Measurements from ENCODE around the gene THADA. TPM values are rescaled to one million over a fixed set of nuclear protein-coding genes. Genes with fewer than 3 reads are reported as not detected.

THADA gene
- total and polyA plus RNA-seq, 2 experiments from 2014 or later: 10.8 to 18.8 TPM

GRCh38 chr2:43226955-43227829, 368.6 kb downstream of the THADA start:
- peak overlapping the region; percentile 100 for H3K27ac ChIP-seq
- H3K4me3 ChIP-seq: peak overlapping the region; percentile 35
- peaks cover 53% of the 10 kb centered on the region for H3K79me2 ChIP-seq
- peaks cover 18% of the 10 kb centered on the region for H3K4me1 ChIP-seq (ENCODE audit: insufficient read depth)
- H3K9me2 ChIP-seq (replicated peaks; ENCODE audit: insufficient read depth): no peaks in the 10 kb centered on the region
- no peaks in the 10 kb centered on the region for H3K36me3 ChIP-seq (replicated peaks; ENCODE audit: insufficient read depth, low read depth)
- peaks cover 33% of the 10 kb centered on the region for H4K20me1 ChIP-seq (ENCODE audit: insufficient read depth, poor library complexity, severe bottlenecking)
- under 1% methylated on average over 57 of the region's 77 CpGs for WGBS (ENCODE audit: low lambda C conversion rate, missing lambda C conversion rate)
- no peaks in the 10 kb centered on the region for H3K9me3 ChIP-seq (ENCODE audit: low read depth)
- peak overlapping the region; percentile 90 for H3K4me2 ChIP-seq
- TF ChIP-seq EZH2phosphoT487 (IDR thresholded peaks at IDR 0.05; ENCODE audit: low read depth, severe bottlenecking, unreplicated experiment) (no peak), EZH2 (IDR thresholded peaks at IDR 0.05; ENCODE audit: borderline replicate concordance) (no peak), CTCF (IDR thresholded peaks at IDR 0.05; ENCODE audit: poor library complexity) (peak; percentile 51)
- peak overlapping the region; percentile 11 for H2AFZ ChIP-seq
- H3K27me3 ChIP-seq: no peaks in the 10 kb centered on the region
- peak; percentile 94 for DNase-seq (ENCODE audit: low spot score)

GRCh38 chr2:43226558-43226954, 369.3 kb downstream of the THADA start, which contains the start of gene ZFP36L2:
Gene ZFP36L2 (minus strand): TSS chr2:43226606. CDS start chr2:43226315, 291 bp downstream.
- H3K9me3 ChIP-seq (ENCODE audit: low read depth): no peaks in the 10 kb centered on the region
- no peaks in the 10 kb centered on the region for H3K27me3 ChIP-seq
- H2AFZ ChIP-seq: peak within 1 kb of the TSS; percentile 11
- no peaks in the 10 kb centered on the region for H3K9me2 ChIP-seq (replicated peaks; ENCODE audit: insufficient read depth)
- H4K20me1 ChIP-seq (ENCODE audit: insufficient read depth, poor library complexity, severe bottlenecking): peaks cover 33% of the 10 kb centered on the region
- peak within 1 kb of the TSS; percentile 100 for H3K27ac ChIP-seq
- no peaks in the 10 kb centered on the region for H3K36me3 ChIP-seq (replicated peaks; ENCODE audit: insufficient read depth, low read depth)
- WGBS (ENCODE audit: low lambda C conversion rate, missing lambda C conversion rate): 0% methylated on average over 17 of the region's 58 CpGs
- peaks cover 55% of the 10 kb centered on the region for H3K79me2 ChIP-seq
- peak within 1 kb of the TSS; percentile 90 for H3K4me2 ChIP-seq
- peak; percentile 99 for DNase-seq (ENCODE audit: low spot score)
- TF ChIP-seq CTCF (IDR thresholded peaks at IDR 0.05; ENCODE audit: poor library complexity) (no peak), EZH2phosphoT487 (IDR thresholded peaks at IDR 0.05; ENCODE audit: low read depth, severe bottlenecking, unreplicated experiment) (no peak), EZH2 (IDR thresholded peaks at IDR 0.05; ENCODE audit: borderline replicate concordance) (no peak)
- H3K4me1 ChIP-seq (ENCODE audit: insufficient read depth): peaks cover 18% of the 10 kb centered on the region
- H3K4me3 ChIP-seq: peak within 1 kb of the TSS; percentile 69

GRCh38 chr2:43225788-43226557, 369.9 kb downstream of the THADA start:
- Histone ChIP-seq H3K4me1 (ENCODE audit: insufficient read depth) (peaks cover 19% of the 10 kb centered on the region), H3K4me2 (peak overlapping the region; percentile 77), H3K27ac (peak overlapping the region; percentile 100), H4K20me1 (ENCODE audit: insufficient read depth, poor library complexity, severe bottlenecking) (peaks cover 33% of the 10 kb centered on the region), H3K9me3 (ENCODE audit: low read depth) (no peaks in the 10 kb centered on the region), H3K4me3 (peak overlapping the region; percentile 69), H3K27me3 (no peaks in the 10 kb centered on the region), H3K9me2 (replicated peaks; ENCODE audit: insufficient read depth) (no peaks in the 10 kb centered on the region), H3K79me2 (peaks cover 55% of the 10 kb centered on the region), H2AFZ (no peak overlapping the region), H3K36me3 (replicated peaks; ENCODE audit: insufficient read depth, low read depth) (no peaks in the 10 kb centered on the region)
- peak; percentile 54 for TF ChIP-seq EZH2phosphoT487 (IDR thresholded peaks at IDR 0.05; ENCODE audit: low read depth, severe bottlenecking, unreplicated experiment)
- TF ChIP-seq CTCF (IDR thresholded peaks at IDR 0.05; ENCODE audit: poor library complexity): no peak
- 1% methylated on average over 56 of the region's 80 CpGs for WGBS (ENCODE audit: low lambda C conversion rate, missing lambda C conversion rate)
- peak; percentile 83 for DNase-seq (ENCODE audit: low spot score)

Data from hepatocyte (in vitro differentiated cells).